Thymus (tissue), 11 donors: Measurements from ENCODE around the gene MYMX. TPM values are rescaled to one million over a fixed set of nuclear protein-coding genes. Genes with fewer than 3 reads are reported as not detected.
"Not testable (repeated sequence)": the region's sequence is repeated elsewhere in the genome, so short reads cannot be mapped to it uniquely, and the experiment has no call there.

ENCODE experiments used
- DNase-seq, 9 donors: peaks; one replicate each; pipeline ENCODE4 v3.0.0-alpha.2; 2013; ENCODE audit warnings: low spot score in 9 of 9, low read depth in 6 of 9, missing footprints in 1 of 9
- H3K27ac ChIP-seq, 2 donors: one replicate each; pipeline ENCODE4 v1.5.1; 2013; ENCODE audit warnings: control low read depth in 1 of 2, low read depth in 1 of 2, low read length in 1 of 2, mild to moderate bottlenecking in 1 of 2, moderate library complexity in 1 of 2
- H3K27me3 ChIP-seq, 2 donors: one replicate each; pipeline ENCODE4 v1.5.1; 2013; ENCODE audit warnings: low read length in 1 of 2; ENCODE audit not compliant: control insufficient read depth in 2 of 2, insufficient read depth in 1 of 2
- H3K36me3 ChIP-seq, 2 donors: one replicate each; pipeline ENCODE4 v1.5.1; 2013; ENCODE audit warnings: low read length in 1 of 2, mild to moderate bottlenecking in 1 of 2, moderate library complexity in 1 of 2; ENCODE audit not compliant: control insufficient read depth in 2 of 2, insufficient read depth in 2 of 2
- H3K4me1 ChIP-seq, 2 donors: one replicate each; pipeline ENCODE4 v1.5.1; 2013; ENCODE audit warnings: low read length in 2 of 2; ENCODE audit not compliant: control insufficient read depth in 2 of 2, insufficient read depth in 2 of 2
- H3K4me3 ChIP-seq, 2 donors: one replicate each; pipeline ENCODE4 v1.5.1; 2013; ENCODE audit warnings: low read length in 2 of 2, control low read depth in 1 of 2, mild to moderate bottlenecking in 1 of 2
- H3K9me3 ChIP-seq, 2 donors: one replicate each; pipeline ENCODE4 v1.5.1; 2013; ENCODE audit warnings: low read length in 1 of 2, mild to moderate bottlenecking in 1 of 2; ENCODE audit not compliant: control insufficient read depth in 2 of 2, insufficient read depth in 1 of 2
- WGBS: extraction: QIAGEN DNeasy Blood & Tissue Kit; methylation state at CpG from one replicate; pipeline ENCODE4 v1.1.7; 2013; 5-methylcytosine and 5-hydroxymethylcytosine counted together
- polyA plus RNA-seq: library from polyadenylated mRNA; stranded (reverse); fragments of 200-250 nt; gene quantifications from one replicate; pipeline ENCODE4 v1.2.3, GENCODE V29; 2013
- total RNA-seq: library from RNA; stranded (reverse); fragments of 120-200 nt; gene quantifications from one replicate; pipeline ENCODE4 v1.2.4, GENCODE V29; 2013
- donor health status: healthy.

The MYMX gene
- total and polyA plus RNA-seq, 2 donors = 0.80 to 1.7 TPM

GRCh38 chr6:44227148-44227793, 10.5 kb downstream of the MYMX start:
- Histone ChIP-seq H3K36me3 (peaks cover 42 to 61% of the 10 kb centered on the region in 2 donors), H3K27ac (peak overlapping the region in 1 of 2 donors; percentile 95), H3K9me3 (no peaks in the 10 kb centered on the region), H3K4me1 (peaks cover 26 to 66% of the 10 kb centered on the region in 2 donors), H3K4me3 (peak overlapping the region; percentile 38 to 82), H3K27me3 (no peaks in the 10 kb centered on the region)
- DNase-seq = no peak
- WGBS = 96% methylated on average over 7 of the region's 7 CpGs

DNA sequence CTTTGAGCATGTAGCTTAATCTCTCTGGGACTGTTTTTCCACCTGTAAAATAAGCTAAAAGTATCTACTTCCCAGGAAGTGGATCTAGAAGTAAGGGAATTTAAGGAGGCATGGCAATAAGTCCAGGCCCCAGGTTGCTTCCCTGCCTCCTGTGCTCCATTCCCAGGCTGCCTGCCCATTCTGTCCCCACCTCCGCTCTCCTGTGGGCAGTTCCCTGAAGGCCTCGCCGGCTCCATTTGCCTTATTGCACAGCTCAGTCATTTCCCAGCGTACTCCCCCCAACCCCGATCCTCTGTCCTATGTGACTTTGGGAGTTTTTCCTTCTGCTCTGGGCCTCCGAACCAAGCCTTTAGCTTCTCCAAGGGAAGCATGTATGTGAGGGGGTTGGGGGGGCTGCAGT, 11.3 kb downstream of the MYMX start:
- H3K27me3 ChIP-seq = no peaks in the 10 kb centered on the region
- H3K4me1 ChIP-seq = peaks cover 23 to 64% of the 10 kb centered on the region in 2 donors
- DNase-seq = no peak
- no peak overlapping the region for H3K27ac ChIP-seq
- no peaks in the 10 kb centered on the region for H3K9me3 ChIP-seq
- H3K36me3 ChIP-seq = peaks cover 49 to 69% of the 10 kb centered on the region in 2 donors
- no peak overlapping the region for H3K4me3 ChIP-seq
- 82% methylated on average over 6 of the region's 6 CpGs for WGBS

DNA sequence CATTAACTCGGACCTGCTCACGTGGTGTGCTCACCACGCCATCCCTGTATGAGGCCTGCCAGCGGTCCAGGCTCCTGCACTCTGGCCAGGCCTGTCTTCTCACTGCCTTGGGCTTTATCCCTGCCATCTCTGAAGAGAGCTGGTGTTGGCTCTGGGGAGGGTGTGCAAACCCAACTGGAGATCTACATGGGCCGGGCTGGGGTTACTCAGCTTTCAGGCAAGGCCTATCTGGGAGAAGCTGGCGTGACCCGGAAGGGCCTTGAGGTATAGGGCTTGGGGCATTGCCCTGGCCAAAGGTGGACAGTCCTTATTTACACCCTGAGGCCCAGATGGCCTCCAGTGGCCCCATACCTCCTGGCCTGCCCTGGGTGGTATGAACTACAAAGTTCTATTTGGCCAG, 11.7 kb downstream of the MYMX start:
- no peak for DNase-seq
- H3K4me3 ChIP-seq = no peak overlapping the region
- no peaks in the 10 kb centered on the region for H3K27me3 ChIP-seq
- no peak overlapping the region for H3K27ac ChIP-seq
- no peaks in the 10 kb centered on the region for H3K9me3 ChIP-seq
- peaks cover 26 to 66% of the 10 kb centered on the region in 2 donors for H3K4me1 ChIP-seq
- H3K36me3 ChIP-seq = peaks cover 53 to 73% of the 10 kb centered on the region in 2 donors
- 98% methylated on average over 7 of the region's 7 CpGs for WGBS

- Histone ChIP-seq H3K27ac (no peak overlapping the region), H3K36me3 (peaks cover 56 to 77% of the 10 kb centered on the region in 2 donors), H3K4me1 (peaks cover 26 to 70% of the 10 kb centered on the region in 2 donors), H3K4me3 (no peak overlapping the region), H3K27me3 (no peaks in the 10 kb centered on the region), H3K9me3 (no peaks in the 10 kb centered on the region)
- 88% methylated on average over 5 of the region's 5 CpGs for WGBS
- no peak for DNase-seq
These were observed 12.1 kb downstream of the MYMX start for GRCh38 chr6:44228836-44229235.

- WGBS = 97% methylated on average over 11 of the region's 11 CpGs
- DNase-seq = no peak
- peaks cover 28 to 71% of the 10 kb centered on the region in 2 donors for H3K4me1 ChIP-seq
- no peaks in the 10 kb centered on the region for H3K27me3 ChIP-seq
- H3K9me3 ChIP-seq = peaks cover 0 to under 1% of the 10 kb centered on the region in 2 donors
- H3K27ac ChIP-seq = no peak overlapping the region
- peaks cover 59 to 83% of the 10 kb centered on the region in 2 donors for H3K36me3 ChIP-seq
- H3K4me3 ChIP-seq = no peak overlapping the region
These were observed 12.8 kb downstream of the MYMX start for GRCh38 chr6:44229376-44230033.

DNA sequence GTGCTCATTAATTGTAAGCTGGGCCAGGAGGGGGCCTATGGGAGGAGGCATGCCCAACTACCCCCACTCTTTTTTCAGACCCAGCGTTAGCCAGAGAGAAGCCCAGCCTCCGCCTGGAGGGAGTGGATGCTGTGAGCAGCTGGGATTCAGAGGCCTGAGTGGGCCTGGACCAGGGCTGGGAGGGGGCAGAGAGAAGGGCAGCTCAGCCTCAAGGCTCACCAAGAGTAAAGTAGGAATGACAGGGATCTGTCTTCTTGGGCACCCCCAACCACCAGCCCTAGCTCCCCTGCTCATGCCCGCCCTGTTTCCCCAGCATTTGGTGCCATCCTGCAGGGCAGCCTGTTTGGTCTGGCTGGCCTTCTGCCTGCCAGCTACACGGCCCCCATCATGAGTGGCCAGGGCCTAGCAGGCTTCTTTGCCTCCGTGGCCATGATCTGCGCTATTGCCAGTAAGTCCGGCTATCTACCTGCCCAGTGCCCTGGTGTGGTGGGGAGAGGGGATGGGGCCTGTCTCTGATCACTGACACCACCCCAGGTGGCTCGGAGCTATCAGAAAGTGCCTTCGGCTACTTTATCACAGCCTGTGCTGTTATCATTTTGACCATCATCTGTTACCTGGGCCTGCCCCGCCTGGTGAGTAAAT, 13.4 kb downstream of the MYMX start:
- no peak overlapping the region for H3K27ac ChIP-seq
- 98% methylated on average over 10 of the region's 10 CpGs for WGBS
- H3K4me3 ChIP-seq = no peak overlapping the region
- H3K36me3 ChIP-seq = peaks cover 61 to 90% of the 10 kb centered on the region in 2 donors
- H3K9me3 ChIP-seq = peaks cover 0 to 3% of the 10 kb centered on the region in 2 donors
- DNase-seq = no peak
- peaks cover 28 to 71% of the 10 kb centered on the region in 2 donors for H3K4me1 ChIP-seq
- no peaks in the 10 kb centered on the region for H3K27me3 ChIP-seq

- peaks cover 23 to 60% of the 10 kb centered on the region in 2 donors for H3K4me1 ChIP-seq
- WGBS = 95% methylated on average over 9 of the region's 9 CpGs
- not testable (repeated sequence) for DNase-seq, H3K9me3 ChIP-seq, H3K27ac ChIP-seq, H3K4me3 ChIP-seq, H3K27me3 ChIP-seq
- peaks cover 69 to 99% of the 10 kb centered on the region in 2 donors for H3K36me3 ChIP-seq
These were observed 14.7 kb downstream of the MYMX start for GRCh38 chr6:44231426-44231825.

- H3K36me3 ChIP-seq = peaks cover 69 to 85% of the 10 kb centered on the region in 2 donors
- peaks cover 0 to 3% of the 10 kb centered on the region in 2 donors for H3K9me3 ChIP-seq
- H3K4me3 ChIP-seq = no peak overlapping the region
- WGBS = 85% methylated on average over 16 of the region's 16 CpGs
- H3K27ac ChIP-seq = peak overlapping the region in 1 of 2 donors; percentile 80
- DNase-seq = no peak
- peaks cover 8 to 54% of the 10 kb centered on the region in 2 donors for H3K4me1 ChIP-seq
- H3K27me3 ChIP-seq = no peaks in the 10 kb centered on the region
These were observed 16.2 kb downstream of the MYMX start for GRCh38 chr6:44232676-44233566.
